CD14-positive monocyte (primary cell): ENCODE results near the gene HIGD2B. TPM values are rescaled to one million over a fixed set of nuclear protein-coding genes. Genes with fewer than 3 reads are reported as not detected.
"Not testable (repeated sequence)": the region's sequence is repeated elsewhere in the genome, so short reads cannot be mapped to it uniquely, and the experiment has no call there.

Experiments used
- DNase-seq, 3 donors: peaks; one replicate each; pipeline ENCODE4 v3.0.0-alpha.2; 2011 to 2022
- H2AFZ ChIP-seq: 2 replicates; pipeline ENCODE4 v1.6.0; 2012; ENCODE audit warnings: mild to moderate bottlenecking, low read depth, low read length, inconsistent platforms; ENCODE audit not compliant: insufficient read depth, poor library complexity, severe bottlenecking
- H3K27ac ChIP-seq, 2 donors: 1 replicate in 1 of 2; 2 replicates in 1 of 2; pipeline ENCODE4 v1.5.1; 2012 to 2013; ENCODE audit warnings: low read length in 2 of 2, control low read depth in 1 of 2, inconsistent platforms in 1 of 2, low read depth in 1 of 2, mild to moderate bottlenecking in 1 of 2
- H3K27me3 ChIP-seq, 2 donors: one replicate each; pipeline versions ENCODE4 v1.6.0 to v1.6.1; 2011 to 2013; ENCODE audit warnings: low read length in 2 of 2; ENCODE audit not compliant: control insufficient read depth in 2 of 2, insufficient read depth in 2 of 2
- H3K36me3 ChIP-seq, 2 donors: replicated peaks in 1 of 2; 1 replicate in 1 of 2; 2 replicates in 1 of 2; pipeline versions ENCODE4 v1.5.1 to v1.6.1; 2012 to 2013; ENCODE audit warnings: low read length in 2 of 2, control low read depth in 1 of 2, inconsistent platforms in 1 of 2, mild to moderate bottlenecking in 1 of 2; ENCODE audit not compliant: insufficient read depth in 2 of 2, control insufficient read depth in 1 of 2
- H3K4me1 ChIP-seq, 2 donors: 1 replicate in 1 of 2; 2 replicates in 1 of 2; pipeline versions ENCODE4 v1.5.1 to v1.6.1; 2012 to 2013; ENCODE audit warnings: low read length in 2 of 2, control low read depth in 1 of 2, inconsistent platforms in 1 of 2, mild to moderate bottlenecking in 1 of 2, moderate library complexity in 1 of 2; ENCODE audit not compliant: insufficient read depth in 2 of 2, control insufficient read depth in 1 of 2
- H3K4me2 ChIP-seq: replicated peaks from 2 replicates; pipeline ENCODE3; 2012; ENCODE audit warnings: low read length, moderate library complexity, mild to moderate bottlenecking; ENCODE audit not compliant: poor library complexity, severe bottlenecking; ENCODE audit errors: extremely low read depth
- H3K4me3 ChIP-seq, 3 experiments: fragments of 200-600 bp in 1 of 3; sonication (generic) in 1 of 3; replicated peaks in 1 of 3; 1 replicate in 2 of 3; 2 replicates in 1 of 3; pipeline ENCODE4 v1.5.1; 2011 to 2013; ENCODE audit warnings: low read length in 3 of 3, mild to moderate bottlenecking in 3 of 3, control low read depth in 2 of 3, low read depth in 2 of 3, inconsistent platforms in 1 of 3, moderate library complexity in 1 of 3
- H3K79me2 ChIP-seq: 2 replicates; pipeline ENCODE4 v1.6.0; 2012; ENCODE audit warnings: mild to moderate bottlenecking, control low read depth, inconsistent platforms, low read length, moderate library complexity; ENCODE audit not compliant: insufficient read depth
- H3K9ac ChIP-seq: 2 replicates; pipeline ENCODE4 v1.6.0; 2017; ENCODE audit warnings: low read length, mild to moderate bottlenecking; ENCODE audit not compliant: insufficient read depth, poor library complexity, severe bottlenecking
- H3K9me3 ChIP-seq, 2 donors: replicated peaks in 1 of 2; 1 replicate in 1 of 2; 2 replicates in 1 of 2; pipeline versions ENCODE4 v1.5.1 to v1.6.1; 2012 to 2013; ENCODE audit warnings: low read length in 2 of 2, control low read depth in 1 of 2; ENCODE audit not compliant: control insufficient read depth in 1 of 2, insufficient read depth in 1 of 2
- H4K20me1 ChIP-seq: 2 replicates; pipeline ENCODE4 v1.6.0; 2012; ENCODE audit warnings: mild to moderate bottlenecking, low read length, control low read depth, moderate library complexity; ENCODE audit not compliant: insufficient read depth
- H3K27ac Mint-ChIP-seq, 7 donors: one replicate each; pipeline ENCODE4 v1.8.0; 2020; ENCODE audit warnings: mild to moderate bottlenecking in 7 of 7, mixed read lengths in 7 of 7, moderate library complexity in 6 of 7, inconsistent platforms in 2 of 7
- H3K27me3 Mint-ChIP-seq, 3 donors: one replicate each; pipeline ENCODE4 v1.8.0; 2021 to 2022; ENCODE audit warnings: low read depth in 3 of 3, mild to moderate bottlenecking in 3 of 3, mixed read lengths in 3 of 3, moderate library complexity in 3 of 3, inconsistent platforms in 1 of 3
- H3K36me3 Mint-ChIP-seq, 2 donors: one replicate each; pipeline ENCODE4 v1.8.0; 2020; ENCODE audit warnings: mixed read lengths in 2 of 2, inconsistent platforms in 1 of 2, mild to moderate bottlenecking in 1 of 2
- H3K4me1 Mint-ChIP-seq: one replicate; pipeline ENCODE4 v1.8.0; 2020; ENCODE audit warnings: mild to moderate bottlenecking, mixed read lengths
- H3K4me3 Mint-ChIP-seq, 2 donors: one replicate each; pipeline ENCODE4 v1.8.0; 2020; ENCODE audit warnings: mild to moderate bottlenecking in 2 of 2, mixed read lengths in 2 of 2, moderate library complexity in 1 of 2
- H3K9me3 Mint-ChIP-seq, 7 donors: one replicate each; pipeline ENCODE4 v1.8.0; 2020 to 2022; ENCODE audit warnings: mixed read lengths in 7 of 7, mild to moderate bottlenecking in 6 of 7, moderate library complexity in 6 of 7, inconsistent platforms in 2 of 7
- CTCF ChIP-seq: fragments of 200-600 bp; IDR thresholded peaks from one replicate; pipeline ENCODE4 v1.8.0; 2022; ENCODE audit warnings: antibody characterized with exemption, mild to moderate bottlenecking
- WGBS: methylation state at CpG from one replicate; pipeline ENCODE4 v1.1.5; 2013; ENCODE audit warnings: missing lambda C conversion rate; ENCODE audit not compliant: insufficient coverage; 5-methylcytosine and 5-hydroxymethylcytosine counted together
- intact Hi-C, 2 donors: fragments of 100-400 bp; cut with micrococcal nuclease; formaldehyde crosslinking; loops; one replicate each; pipeline versions ENCODE4 v1.15.0 to v1.15.1; 2023
- polyA plus RNA-seq, 3 donors: library from polyadenylated mRNA; depleted of rRNA in 1 of 3; unstranded in 2 of 3; stranded (reverse) in 1 of 3; fragments of 300-500 nt in 2 of 3; fragments of >200 nt in 1 of 3; fragmentation: Illumina TruSeq in 2 of 3; gene quantifications; 1 replicate in 2 of 3; 2 replicates in 1 of 3; pipeline ENCODE4 v1.2.3, GENCODE V29; 2012 to 2021
- small RNA-seq: library from RNA; depleted of rRNA; stranded (forward); fragments of <200 nt; gene quantifications from one replicate; pipeline ENCODE3, GENCODE V24; 2012; ENCODE audit warnings: low read depth; ENCODE audit not compliant: insufficient read length

The HIGD2B gene
- polyA plus RNA-seq, 3 donors = not detected

- intact Hi-C loops, H3K27me3 Mint-ChIP-seq: not testable (repeated sequence)
Observed at GRCh38 chr15:72628249-72629067, 57.5 kb downstream of the HIGD2B start.

GRCh38 chr15:72626153-72626552 is 59.8 kb downstream of the HIGD2B start:
- WGBS = 100% methylated on average over 1 of the region's 3 CpGs
- H3K4me1 Mint-ChIP-seq, H3K9me3 Mint-ChIP-seq, intact Hi-C loops, H3K27me3 Mint-ChIP-seq, H3K36me3 Mint-ChIP-seq, H3K4me2 ChIP-seq, H3K27ac Mint-ChIP-seq, H3K4me3 ChIP-seq, H3K4me3 Mint-ChIP-seq, H3K27me3 ChIP-seq, H3K79me2 ChIP-seq, H2AFZ ChIP-seq, H3K9ac ChIP-seq, H3K9me3 ChIP-seq, H4K20me1 ChIP-seq, DNase-seq, H3K27ac ChIP-seq, H3K4me1 ChIP-seq, H3K36me3 ChIP-seq: not testable (repeated sequence)

More at GRCh38 chr15:72628249-72629067, 57.5 kb downstream of the HIGD2B start:
- not testable (repeated sequence) for H3K9me3 ChIP-seq, H3K79me2 ChIP-seq, H3K36me3 ChIP-seq, H3K27ac ChIP-seq, H3K36me3 Mint-ChIP-seq, H3K4me2 ChIP-seq, H3K9me3 Mint-ChIP-seq, H3K4me1 Mint-ChIP-seq, H3K9ac ChIP-seq, H3K4me1 ChIP-seq, H3K27me3 ChIP-seq, H3K4me3 Mint-ChIP-seq, H3K27ac Mint-ChIP-seq, H3K4me3 ChIP-seq, DNase-seq, H2AFZ ChIP-seq, H4K20me1 ChIP-seq
- peak; percentile 32 for TF ChIP-seq CTCF
- WGBS = 91% methylated on average over 9 of the region's 11 CpGs

Small RNA genes lying within 50 kb of the gene (small RNA-seq; reads per million reads assigned to genes)
- gene RN7SL853P = not detected

Other genes with a start within 250 kb of the HIGD2B start
- 10 to 100 TPM; 13.5 to 47.2 (median 14.4) TPM for gene ARIH1, start 211.9 kb downstream of the HIGD2B start, polyA plus RNA-seq
- gene GOLGA6B, start 31.5 kb downstream of the HIGD2B start, polyA plus RNA-seq = under 1 TPM in 1 of 3 donors, not detected in 2; 0.04 TPM
- gene BBS4, start within 50 bp of the HIGD2B start, polyA plus RNA-seq = 1 to 10 TPM; 4.0 to 7.6 (median 4.1) TPM
- 100 to 1,000 TPM; 138 to 283 (median 152) TPM for gene ADPGK, start 97.6 kb upstream of the HIGD2B start, polyA plus RNA-seq